ENCODE measurements around the gene CD99L2. TPM values are rescaled to one million over a fixed set of nuclear protein-coding genes. Genes with fewer than 3 reads are reported as not detected.
A peak's percentile ranks its signal among the peaks of the same experiment; 100 is the strongest.

Gene CD99L2, protein sequence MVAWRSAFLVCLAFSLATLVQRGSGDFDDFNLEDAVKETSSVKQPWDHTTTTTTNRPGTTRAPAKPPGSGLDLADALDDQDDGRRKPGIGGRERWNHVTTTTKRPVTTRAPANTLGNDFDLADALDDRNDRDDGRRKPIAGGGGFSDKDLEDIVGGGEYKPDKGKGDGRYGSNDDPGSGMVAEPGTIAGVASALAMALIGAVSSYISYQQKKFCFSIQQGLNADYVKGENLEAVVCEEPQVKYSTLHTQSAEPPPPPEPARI
- total RNA-seq = 10 to 100 TPM; 66.0 to 72.0 TPM

DNA sequence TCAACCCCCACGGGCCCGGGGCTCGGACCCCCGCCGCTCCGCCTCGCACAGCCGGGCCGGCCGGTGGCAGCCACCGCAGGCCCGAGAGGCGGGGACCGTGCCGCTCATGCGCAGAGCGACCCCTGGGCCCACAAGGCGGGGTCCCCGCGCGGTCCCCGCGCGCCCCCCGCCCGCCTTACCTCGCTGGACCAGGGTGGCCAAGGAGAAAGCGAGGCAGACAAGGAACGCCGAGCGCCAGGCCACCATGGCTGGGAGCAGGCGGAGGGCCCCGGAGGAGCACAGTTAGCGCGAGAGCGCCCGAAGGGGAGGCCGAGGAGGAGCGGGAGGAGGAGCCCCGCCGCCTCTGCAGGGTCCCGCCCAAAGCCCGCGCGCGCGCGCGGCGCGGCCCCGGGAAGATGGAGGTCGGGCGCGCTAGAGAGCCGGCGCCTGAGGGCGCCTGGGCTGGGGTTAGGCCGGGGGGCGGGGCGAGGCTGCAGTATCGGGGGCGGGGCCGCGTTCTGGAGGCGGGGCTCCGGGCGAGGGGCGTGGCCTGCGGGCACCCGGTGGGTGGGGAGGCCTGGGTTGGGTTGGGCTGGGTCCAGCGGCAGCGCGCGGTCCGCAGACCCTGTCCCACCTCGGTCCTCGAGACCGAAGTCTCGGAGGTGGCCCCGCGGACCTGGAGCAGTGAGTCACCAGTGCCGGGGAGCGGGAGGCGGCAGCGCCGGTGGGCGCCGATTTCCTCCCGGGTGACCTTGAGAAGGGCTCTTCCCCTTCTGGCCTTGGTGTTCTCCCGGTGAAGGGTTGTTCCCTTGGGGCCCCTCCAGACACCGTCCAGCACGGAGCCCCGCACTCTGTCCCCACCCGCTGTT, at the start of gene CD99L2:
TSS of gene CD99L2 (minus strand) at position 326 of the 848 bp plus-strand sequence. CDS start at position 246, 80 bp downstream.
- H3K9me3 ChIP-seq = no peaks in the 10 kb centered on the region
- TF ChIP-seq, protein P1, sequence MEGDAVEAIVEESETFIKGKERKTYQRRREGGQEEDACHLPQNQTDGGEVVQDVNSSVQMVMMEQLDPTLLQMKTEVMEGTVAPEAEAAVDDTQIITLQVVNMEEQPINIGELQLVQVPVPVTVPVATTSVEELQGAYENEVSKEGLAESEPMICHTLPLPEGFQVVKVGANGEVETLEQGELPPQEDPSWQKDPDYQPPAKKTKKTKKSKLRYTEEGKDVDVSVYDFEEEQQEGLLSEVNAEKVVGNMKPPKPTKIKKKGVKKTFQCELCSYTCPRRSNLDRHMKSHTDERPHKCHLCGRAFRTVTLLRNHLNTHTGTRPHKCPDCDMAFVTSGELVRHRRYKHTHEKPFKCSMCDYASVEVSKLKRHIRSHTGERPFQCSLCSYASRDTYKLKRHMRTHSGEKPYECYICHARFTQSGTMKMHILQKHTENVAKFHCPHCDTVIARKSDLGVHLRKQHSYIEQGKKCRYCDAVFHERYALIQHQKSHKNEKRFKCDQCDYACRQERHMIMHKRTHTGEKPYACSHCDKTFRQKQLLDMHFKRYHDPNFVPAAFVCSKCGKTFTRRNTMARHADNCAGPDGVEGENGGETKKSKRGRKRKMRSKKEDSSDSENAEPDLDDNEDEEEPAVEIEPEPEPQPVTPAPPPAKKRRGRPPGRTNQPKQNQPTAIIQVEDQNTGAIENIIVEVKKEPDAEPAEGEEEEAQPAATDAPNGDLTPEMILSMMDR (IDR thresholded peaks at IDR 0.05) = no peak
- no peaks in the 10 kb centered on the region for H3K4me1 ChIP-seq
- no peaks in the 10 kb centered on the region for H3K27me3 ChIP-seq
- H3K4me3 ChIP-seq = peak within 1 kb of the TSS; percentile 52 to 56
- DNase-seq (ENCODE audit: low spot score) = peak; percentile 79
- no peaks in the 10 kb centered on the region for H3K36me3 ChIP-seq
- peak within 1 kb of the TSS; percentile 79 to 80 for H3K27ac ChIP-seq

DNA sequence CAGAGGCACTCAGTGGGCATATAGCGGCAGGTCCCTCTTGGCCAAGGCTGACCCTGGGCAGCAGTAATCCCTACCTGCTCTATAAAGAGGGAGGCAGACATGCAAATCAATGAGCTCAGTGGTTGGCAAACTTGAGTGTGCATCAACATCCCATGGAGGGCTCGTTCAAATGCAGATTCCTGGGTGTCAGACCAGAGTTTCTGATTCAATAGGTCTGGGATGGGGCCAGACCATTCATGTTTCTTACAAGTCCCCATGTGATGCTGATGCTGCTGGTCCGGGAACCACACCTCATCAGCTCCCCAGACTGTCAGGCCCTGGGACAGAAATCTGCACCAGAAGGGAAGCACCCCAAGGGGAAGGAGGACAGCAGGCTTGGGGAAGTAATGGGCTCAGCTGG, 45.8 kb upstream of the CD99L2 start:
- TF ChIP-seq, protein P1 (IDR thresholded peaks at IDR 0.05) = no peak
- no peaks in the 10 kb centered on the region for H3K27me3 ChIP-seq
- H3K4me3 ChIP-seq = no peak overlapping the region
- no peaks in the 10 kb centered on the region for H3K9me3 ChIP-seq
- DNase-seq (ENCODE audit: low spot score) = no peak
- H3K27ac ChIP-seq = no peak overlapping the region
- no peaks in the 10 kb centered on the region for H3K36me3 ChIP-seq
- no peaks in the 10 kb centered on the region for H3K4me1 ChIP-seq

DNA sequence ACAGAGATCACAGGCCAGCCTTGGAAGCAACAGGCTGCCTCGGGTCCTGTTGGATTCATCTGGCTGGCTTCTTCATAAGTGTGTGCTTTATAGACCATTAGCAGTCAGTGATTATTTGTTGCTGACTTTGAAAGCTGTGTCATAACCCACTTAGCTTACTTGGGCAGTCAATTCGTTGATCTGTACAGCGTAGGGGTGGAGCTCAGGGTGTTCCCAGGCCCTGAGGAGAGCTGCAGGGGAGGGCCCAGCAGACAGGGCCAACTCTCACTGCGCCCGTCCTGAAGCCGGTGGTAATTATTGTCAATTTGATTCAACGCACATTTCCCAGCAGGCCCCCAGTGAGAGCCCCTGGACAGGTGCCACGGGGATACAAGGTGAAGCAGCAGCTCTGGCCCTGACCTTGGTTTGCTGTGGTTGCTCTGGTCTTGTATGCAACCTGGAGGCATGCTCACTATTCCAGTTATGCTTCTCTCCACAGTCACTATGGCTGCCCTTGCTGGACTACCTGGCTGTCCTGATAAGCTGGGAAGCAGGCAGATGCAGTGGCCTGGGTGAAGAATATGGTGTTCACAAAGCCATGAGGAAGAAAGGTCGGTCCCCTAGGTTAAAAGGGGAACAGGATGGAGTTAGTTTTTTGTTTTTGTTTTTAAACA, 44.6 kb upstream of the CD99L2 start:
- TF ChIP-seq, protein P1 (IDR thresholded peaks at IDR 0.05) = no peak
- no peaks in the 10 kb centered on the region for H3K9me3 ChIP-seq
- no peak overlapping the region for H3K4me3 ChIP-seq
- H3K4me1 ChIP-seq = no peaks in the 10 kb centered on the region
- DNase-seq (ENCODE audit: low spot score) = no peak
- no peak overlapping the region for H3K27ac ChIP-seq
- no peaks in the 10 kb centered on the region for H3K27me3 ChIP-seq
- H3K36me3 ChIP-seq = no peaks in the 10 kb centered on the region

DNA sequence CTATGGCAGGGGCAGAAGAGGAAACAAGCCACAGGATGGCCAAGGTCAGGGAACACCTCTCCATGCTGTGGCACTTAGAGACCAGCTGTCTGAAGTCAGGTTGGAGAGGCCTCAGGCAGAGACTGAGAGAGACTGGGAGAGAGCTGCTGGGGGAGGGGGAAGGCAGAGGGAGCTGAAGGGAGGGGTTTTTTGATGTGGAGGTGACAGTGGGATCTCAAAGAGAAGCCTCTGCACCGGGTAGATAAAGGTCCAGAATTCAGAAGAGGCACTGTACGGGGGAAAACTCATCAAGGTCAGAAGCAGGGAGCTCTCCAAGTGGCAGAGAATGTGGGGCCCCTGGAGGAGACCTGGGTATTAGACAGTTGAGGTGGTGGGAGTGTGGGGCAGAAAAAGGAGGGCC, 43.1 kb upstream of the CD99L2 start:
- DNase-seq (ENCODE audit: low spot score) = no peak
- Histone ChIP-seq H3K27ac (no peak overlapping the region), H3K4me1 (no peaks in the 10 kb centered on the region), H3K9me3 (no peaks in the 10 kb centered on the region), H3K4me3 (no peak overlapping the region), H3K36me3 (no peaks in the 10 kb centered on the region), H3K27me3 (no peaks in the 10 kb centered on the region)
- TF ChIP-seq, protein P1 (IDR thresholded peaks at IDR 0.05) = no peak

DNA sequence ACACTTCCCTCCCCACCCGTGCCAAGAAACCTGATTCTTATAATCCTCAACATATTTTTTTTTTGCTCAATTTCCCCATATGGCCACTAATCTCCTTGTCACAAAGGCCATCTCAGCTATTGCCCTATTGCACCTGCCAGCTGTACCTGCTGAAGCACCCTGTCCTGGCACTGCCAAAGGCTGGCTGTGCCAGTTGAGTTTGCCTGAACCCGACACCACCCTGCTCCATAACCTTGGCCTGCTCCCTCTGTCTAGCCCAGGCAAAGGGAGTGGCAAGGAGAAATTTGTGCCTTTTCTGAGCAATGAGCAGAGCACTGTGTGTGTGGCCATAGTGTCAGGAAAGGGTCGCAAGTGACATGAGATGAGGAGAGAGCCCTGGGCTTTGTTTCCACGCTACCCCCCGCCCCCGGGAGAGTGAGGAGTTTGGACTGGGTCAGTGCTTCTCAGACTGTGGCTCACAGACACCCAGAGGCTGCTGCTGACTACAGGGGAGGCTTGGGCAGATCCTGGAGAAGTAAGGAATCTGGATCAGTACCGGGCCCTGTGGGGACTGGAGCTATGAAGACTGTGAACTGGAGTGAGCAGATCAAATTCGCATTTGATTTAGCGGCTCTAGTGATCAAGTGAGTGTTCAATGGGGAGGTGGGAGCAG, 42.5 kb upstream of the CD99L2 start:
- Histone ChIP-seq H3K27ac (no peak overlapping the region), H3K36me3 (no peaks in the 10 kb centered on the region)
- TF ChIP-seq, protein P1 (IDR thresholded peaks at IDR 0.05) = no peak

More for the DNA sequence above, 42.5 kb upstream of the CD99L2 start:
- Histone ChIP-seq H3K27me3 (no peaks in the 10 kb centered on the region), H3K9me3 (no peaks in the 10 kb centered on the region), H3K4me3 (no peak overlapping the region), H3K4me1 (no peaks in the 10 kb centered on the region)
- no peak for DNase-seq (ENCODE audit: low spot score)
